Sciatic nerve (tissue), 2 donors: ENCODE measurements around the gene COPZ2. TPM values are rescaled to one million over a fixed set of nuclear protein-coding genes. Genes with fewer than 3 reads are reported as not detected.
A peak's percentile ranks its signal among the peaks of the same experiment; 100 is the strongest.
"Not testable (repeated sequence)": the region's sequence is repeated elsewhere in the genome, so short reads cannot be mapped to it uniquely, and the experiment has no call there.

Experiments
- ATAC-seq: fragments of 200-7000 bp; cut with Tn5 transposase; one replicate; pipeline ENCODE4 v1.9.1; 2020; ENCODE audit warnings: mild to moderate bottlenecking, moderate library complexity
- DNase-seq: peaks from one replicate; pipeline ENCODE4 v3.0.0-alpha.2; 2020; ENCODE audit warnings: low spot score
- intact Hi-C: fragments of 100-400 bp; cut with DNase I; formaldehyde crosslinking; loops from one replicate; pipeline ENCODE4 v1.14.2; 2022
- total RNA-seq: library from RNA; stranded (reverse); fragmentation: NEBNext Ultra II Directional; extraction: Animal tissue kit (Norgen Biotek cat#: 25700); gene quantifications from one replicate; pipeline ENCODE4 v1.2.1, GENCODE V29; 2021
- donor health status: DM: no; HTN: no; CAD: no.
- donor health status: DM: no; HTN: no; CAD: no.

The COPZ2 gene
- total RNA-seq, 1 donor from 2014 or later, result 72.7 TPM

GRCh38 chr17:48038687-48039086 lies 1.1 kb upstream of the COPZ2 start:
- intact Hi-C loops, result no loop called here
- DNase-seq (no peak), ATAC-seq (no peak)

GRCh38 chr17:48037838-48038323 lies 284 bp upstream of the COPZ2 start:
- ATAC-seq (peak; percentile 12), DNase-seq (no peak)
- intact Hi-C loops, result no loop called here

- intact Hi-C loops, result no loop called here
- ATAC-seq (peak; percentile 43), DNase-seq (no peak)
Measured at GRCh38 chr17:48036693-48037035, 933 bp downstream of the COPZ2 start.

- ATAC-seq, DNase-seq, intact Hi-C loops: not testable (repeated sequence)
Measured at GRCh38 chr17:48034734-48035133, 2.9 kb downstream of the COPZ2 start.

GRCh38 chr17:48031966-48032365 lies 5.6 kb downstream of the COPZ2 start:
- intact Hi-C loops, result no loop called here
- DNase-seq (no peak), ATAC-seq (no peak)

- intact Hi-C loops, result no loop called here
- DNase-seq, result no peak
- ATAC-seq, result no peak
Measured at GRCh38 chr17:48030531-48030930, 7.1 kb downstream of the COPZ2 start.

GRCh38 chr17:48028736-48029135 lies 8.9 kb downstream of the COPZ2 start:
- ATAC-seq, result no peak
- no peak for DNase-seq
- intact Hi-C loops, result no loop called here

GRCh38 chr17:48027322-48027981 lies 10.1 kb downstream of the COPZ2 start:
- ATAC-seq (no peak), DNase-seq (no peak)
- intact Hi-C loops, result no loop called here

DNA sequence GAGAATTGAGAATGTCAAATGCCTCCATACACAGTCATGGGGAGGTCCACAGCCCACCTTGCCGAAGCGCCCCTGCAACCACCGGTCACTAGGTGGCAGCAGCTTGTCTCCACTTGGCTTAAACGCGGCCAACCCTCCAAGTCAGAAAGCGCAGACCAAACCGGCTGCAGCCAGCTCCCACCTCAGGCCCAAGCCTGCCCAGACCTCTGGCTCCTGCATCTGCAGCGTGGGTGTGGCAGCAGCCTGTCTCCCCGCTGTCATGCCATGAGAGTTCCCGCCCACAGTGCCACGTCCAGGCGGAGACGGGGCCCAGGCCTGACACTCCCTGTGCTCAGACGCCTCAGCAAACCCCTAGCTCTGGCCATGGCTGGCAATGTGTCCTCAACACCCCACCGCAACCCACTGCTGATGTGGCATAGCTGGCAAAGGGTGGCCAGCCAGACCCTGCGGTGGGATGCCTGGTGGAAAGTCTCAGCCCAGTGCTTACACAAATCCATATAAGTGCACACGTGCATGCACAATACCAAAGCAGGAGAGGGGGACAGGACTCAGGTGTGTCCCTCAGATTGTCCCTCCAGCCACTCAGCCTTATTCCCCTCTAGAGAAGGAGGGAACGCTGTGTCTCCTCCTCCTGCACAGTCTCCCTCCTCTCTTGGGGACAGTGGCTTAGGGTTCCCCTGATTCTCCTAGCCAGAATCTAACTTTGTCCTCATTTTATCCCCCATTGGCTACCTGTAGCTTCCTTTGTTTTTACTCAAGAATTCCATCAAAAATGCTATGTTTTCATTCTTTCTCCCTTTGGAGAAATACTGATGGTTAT lies 10.9 kb downstream of the COPZ2 start:
- DNase-seq (peak; percentile 92), ATAC-seq (peak; percentile 77)
- intact Hi-C loops, result no loop called here

GRCh38 chr17:48025904-48026501 lies 11.6 kb downstream of the COPZ2 start:
- peak; percentile 69 for DNase-seq
- intact Hi-C loops, result loop anchor here (2.0 kb wide), 2 partner anchors 47 to 105 kb away; no protein-coding TSS in a partner anchor
- ATAC-seq, result peak; percentile 0

DNA sequence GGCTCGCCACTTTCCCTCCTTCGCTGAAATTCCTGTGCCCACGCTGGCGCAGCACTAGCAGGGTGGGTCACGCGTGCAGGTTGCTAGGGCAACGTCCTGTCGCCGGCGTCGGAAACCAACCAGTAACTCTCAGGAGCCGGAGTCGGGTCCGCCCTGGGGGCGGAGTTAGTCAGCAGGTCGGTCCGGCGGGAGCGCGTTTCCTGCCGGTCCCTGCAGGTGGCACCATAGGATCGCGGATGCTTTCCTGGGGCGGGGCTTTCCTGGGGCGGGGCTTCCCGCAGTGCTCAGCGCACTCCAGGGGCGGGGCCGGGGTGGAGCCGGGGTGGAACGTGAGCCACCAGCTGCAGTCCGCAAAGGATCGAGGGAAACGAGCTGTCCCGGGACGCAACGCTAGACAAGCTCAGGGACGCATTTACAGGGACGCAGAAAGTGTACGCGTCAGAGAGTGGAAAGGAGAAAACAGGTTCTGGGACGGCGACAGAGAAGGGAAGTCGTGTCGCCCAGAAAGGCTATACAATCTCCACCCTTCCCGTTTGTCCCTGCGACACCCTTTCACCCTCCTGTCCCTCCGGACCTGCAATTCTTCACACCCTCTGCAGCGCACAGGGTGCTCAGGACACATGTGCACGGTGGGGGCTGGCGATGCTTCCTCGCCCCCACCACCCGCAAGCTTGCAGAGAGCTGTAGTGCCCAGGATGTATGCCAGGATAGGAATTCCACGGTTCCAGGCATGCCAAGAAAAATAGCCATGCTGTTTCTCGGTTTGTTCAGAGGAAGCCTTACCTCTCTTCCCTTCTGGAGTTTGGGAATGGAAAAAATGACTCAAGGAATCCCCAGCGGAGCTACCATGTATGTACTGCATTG lies 12.3 kb downstream of the COPZ2 start:
- intact Hi-C loops, result loop anchor here (2.0 kb wide), 2 partner anchors 48 to 106 kb away; no protein-coding TSS in a partner anchor
- DNase-seq (peak; percentile 99), ATAC-seq (peak; percentile 93)

DNA sequence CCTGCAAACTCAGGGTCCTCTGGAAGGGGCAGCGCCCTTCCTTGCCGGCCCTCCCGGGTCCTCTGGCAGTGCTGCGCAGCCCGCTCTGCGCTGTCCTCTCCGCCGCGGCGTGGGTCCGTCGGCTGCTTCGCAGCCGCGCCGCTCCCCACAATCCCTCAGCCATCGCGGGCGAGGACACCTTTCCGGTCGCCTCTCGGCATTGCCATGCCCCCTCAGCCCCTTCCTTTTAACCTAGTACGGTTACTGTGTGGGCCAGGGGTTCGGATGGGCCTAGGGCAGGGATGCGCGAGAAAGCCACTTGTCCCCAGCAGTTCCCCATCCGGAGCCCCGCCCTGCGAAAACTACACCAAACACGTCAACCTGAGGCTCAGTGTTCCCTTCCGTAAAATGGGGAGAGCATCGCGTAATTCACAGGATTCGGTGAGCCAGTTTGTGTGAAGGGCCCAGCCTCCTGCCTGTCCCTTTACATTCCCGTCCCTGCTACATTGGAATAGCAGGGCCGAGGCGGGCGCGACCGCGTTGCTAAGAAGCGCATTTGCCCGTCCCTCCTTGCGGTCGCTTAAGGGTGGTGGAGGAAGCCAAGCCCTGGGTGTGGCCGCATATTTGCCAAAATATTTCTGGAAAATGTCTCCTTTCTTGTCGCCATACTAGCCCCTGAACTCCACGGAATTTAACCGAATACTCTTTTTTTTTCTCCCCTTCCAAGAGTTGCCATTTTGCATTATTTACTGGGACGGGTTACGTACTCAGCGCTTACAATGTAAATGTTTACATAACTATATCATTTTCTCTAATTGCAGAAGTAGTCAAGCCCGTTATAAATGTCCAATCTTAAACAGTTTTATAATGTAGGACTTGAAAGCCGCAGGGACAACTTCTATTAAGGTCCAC lies 13.2 kb downstream of the COPZ2 start:
- DNase-seq, result peak; percentile 80
- intact Hi-C loops, result loop anchor here (2.0 kb wide), 2 partner anchors 48 to 106 kb away; no protein-coding TSS in a partner anchor
- ATAC-seq, result peak; percentile 11

- DNase-seq, result peak; percentile 89
Measured at GRCh38 chr17:48023400-48024148, 14.0 kb downstream of the COPZ2 start.

DNA sequence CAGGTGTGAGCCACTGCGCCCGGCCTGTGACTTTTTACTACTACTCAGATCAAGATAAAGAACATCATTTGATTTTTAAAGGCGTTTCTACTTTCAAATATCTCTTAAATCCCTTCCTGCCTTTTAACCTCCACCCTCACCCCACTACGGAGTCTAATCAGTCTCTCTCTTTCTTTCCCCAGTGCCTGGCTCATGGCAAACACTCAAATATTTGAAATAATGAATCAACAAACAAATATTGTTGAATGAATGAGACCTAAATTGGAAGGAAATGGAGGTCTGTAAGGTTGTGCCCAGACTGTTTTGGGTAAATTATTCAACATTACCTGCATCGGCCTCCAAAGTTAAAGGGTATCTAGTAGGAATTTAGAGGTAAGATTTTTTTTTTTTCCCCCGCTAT lies 14.7 kb downstream of the COPZ2 start:
- intact Hi-C loops, result no loop called here

More at GRCh38 chr17:48023400-48024148, 14.0 kb downstream of the COPZ2 start:
- intact Hi-C loops, result loop anchor here (2.0 kb wide), 2 partner anchors 49 to 107 kb away; no protein-coding TSS in a partner anchor
- ATAC-seq, result peak; percentile 14

DNA sequence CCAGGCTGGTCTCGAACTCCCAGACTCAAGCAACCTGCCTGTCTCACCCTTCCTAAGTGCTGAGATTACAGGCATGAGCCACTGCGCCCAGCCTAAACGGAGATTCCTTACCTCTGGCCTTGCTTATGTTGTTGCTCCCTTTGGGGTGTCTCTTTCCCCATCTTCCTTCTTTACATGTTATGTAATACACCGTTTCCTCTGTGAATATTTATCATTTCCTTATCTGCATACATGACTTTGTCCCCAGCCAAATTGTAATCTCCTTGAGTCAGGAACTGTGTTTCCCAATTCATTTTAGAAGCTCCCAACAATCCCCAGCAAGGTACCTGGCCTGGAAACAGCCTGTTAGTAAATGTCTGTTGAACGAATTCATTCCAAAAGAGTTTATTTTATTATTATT lies 15.7 kb downstream of the COPZ2 start:
- intact Hi-C loops, result no loop called here
- DNase-seq (no peak), ATAC-seq (no peak)

More for the DNA sequence above, 14.7 kb downstream of the COPZ2 start:
- no peak for ATAC-seq
- no peak for DNase-seq

DNA sequence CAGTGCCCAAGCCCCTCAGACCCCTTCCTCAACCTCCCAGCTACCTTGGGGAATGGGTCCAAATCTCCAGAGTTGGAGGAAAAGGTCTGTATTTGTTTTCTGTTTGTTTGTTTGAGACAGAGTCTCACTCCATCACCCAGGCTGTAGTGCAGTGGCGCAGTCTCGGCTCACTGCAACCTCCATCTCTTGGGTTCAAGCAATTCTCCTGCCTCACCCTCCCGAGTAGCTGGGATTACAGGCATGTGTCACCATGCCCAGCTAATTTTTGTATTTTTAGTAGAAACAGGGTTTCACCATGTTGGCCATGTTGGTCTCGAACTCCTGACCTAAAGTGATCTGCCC lies 19.8 kb downstream of the COPZ2 start:
- DNase-seq, ATAC-seq: not testable (repeated sequence)
- intact Hi-C loops, result loop anchor here (5.0 to 10.0 kb wide), 2 partner anchors 35 to 173 kb away; partner anchors contain the start of gene SCRN2

DNA sequence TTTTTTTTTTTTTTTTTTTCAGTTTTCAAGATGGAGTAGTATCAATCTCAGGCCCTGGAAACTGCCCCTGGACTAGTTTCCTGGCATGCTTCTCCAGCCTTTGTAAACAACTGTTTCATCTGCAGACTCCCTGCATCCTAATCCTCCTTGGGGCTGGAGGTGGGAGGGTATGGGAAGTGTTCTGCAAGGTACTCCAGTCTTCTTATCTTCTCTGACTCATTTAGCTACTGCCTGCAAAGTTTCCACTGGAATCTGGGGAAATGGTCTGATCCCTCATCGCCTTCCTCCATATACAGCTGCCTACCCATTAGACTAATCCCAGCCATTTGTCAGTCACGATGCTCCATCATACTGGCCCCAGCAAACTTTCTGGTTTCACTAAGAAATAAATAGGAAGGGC lies 21.5 kb downstream of the COPZ2 start:
- intact Hi-C loops, result loop anchor here (5.0 to 10.0 kb wide), 2 partner anchors 34 to 171 kb away; partner anchors contain the start of gene SCRN2
- DNase-seq, result no peak
- ATAC-seq, result no peak
